GM18502 (cell line): ENCODE data around the gene ZSWIM7.
"Not testable (repeated sequence)": the region's sequence is repeated elsewhere in the genome, so short reads cannot be mapped to it uniquely, and the experiment has no call there.

Source experiments
- ATAC-seq: cut with Tn5 transposase; IDR thresholded peaks from one replicate; pipeline ENCODE4 v1.9.1; 2021; ENCODE audit warnings: mild to moderate bottlenecking; ENCODE audit not compliant: unreplicated experiment, poor library complexity

Gene ZSWIM7

DNA sequence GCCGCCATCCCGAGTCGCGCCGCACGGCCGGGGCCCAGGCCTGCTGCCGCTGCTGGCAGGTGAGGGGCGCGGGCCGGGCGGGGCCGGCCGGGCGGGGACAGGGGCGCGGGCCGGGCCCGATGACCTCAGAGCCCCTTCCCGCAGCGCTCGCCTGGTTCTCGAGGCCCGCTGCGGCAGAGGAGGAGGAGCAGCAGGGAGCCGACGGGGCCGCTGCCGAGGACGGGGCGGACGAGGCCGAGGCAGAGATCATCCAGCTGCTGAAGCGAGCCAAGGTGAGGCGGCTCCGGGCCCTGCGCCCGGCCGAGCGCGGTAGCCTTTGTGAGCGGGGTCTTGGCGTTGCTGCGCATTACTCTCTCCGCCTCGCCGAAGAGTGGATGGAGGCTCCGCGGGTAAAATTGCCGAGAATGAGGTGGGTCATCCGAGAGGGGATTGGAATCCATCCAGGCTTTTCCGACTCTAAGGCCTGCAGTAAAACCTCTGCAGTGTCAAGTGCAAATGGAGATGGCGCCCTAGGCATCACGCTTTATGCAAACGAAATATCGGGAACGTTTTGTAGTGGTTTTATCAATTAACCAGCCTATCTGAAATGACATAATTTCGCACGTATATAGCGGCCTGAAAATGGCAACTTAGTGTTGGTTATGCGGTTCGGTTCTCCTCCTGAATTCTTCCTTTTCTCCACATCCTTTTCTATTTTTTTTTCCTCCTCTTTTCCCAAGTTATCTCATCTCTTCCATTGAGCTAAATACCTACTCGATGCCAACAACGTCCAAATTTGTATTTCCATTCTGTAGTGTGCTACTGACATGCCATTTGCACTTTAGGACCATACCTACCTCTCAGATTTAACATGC lies 697 bp upstream of the ZSWIM7 start:
- ATAC-seq, result peak; percentile 34

GRCh38 chr17:15998031-15998562 lies 1.4 kb downstream of the ZSWIM7 start:
- ATAC-seq, result no peak

DNA sequence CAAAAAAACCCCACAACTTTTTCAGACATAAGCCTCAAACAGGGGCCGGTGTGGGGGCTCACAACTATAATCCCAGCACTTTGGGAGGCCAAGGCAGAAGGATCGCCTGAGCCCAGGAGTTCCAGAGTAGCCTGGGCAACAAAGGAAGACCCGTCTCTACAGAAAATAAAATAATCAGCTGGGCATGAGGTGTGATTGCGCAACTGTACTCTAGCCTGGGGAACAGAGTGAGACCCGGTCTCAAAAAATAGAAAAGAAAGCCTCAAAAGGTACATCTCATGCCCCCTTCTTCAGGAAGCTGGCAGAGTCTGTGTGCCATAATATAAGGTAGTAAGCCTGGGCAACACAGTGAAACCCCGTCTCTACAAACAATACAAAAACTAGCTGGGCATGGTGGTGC lies 3.2 kb downstream of the ZSWIM7 start:
- no peak for ATAC-seq

DNA sequence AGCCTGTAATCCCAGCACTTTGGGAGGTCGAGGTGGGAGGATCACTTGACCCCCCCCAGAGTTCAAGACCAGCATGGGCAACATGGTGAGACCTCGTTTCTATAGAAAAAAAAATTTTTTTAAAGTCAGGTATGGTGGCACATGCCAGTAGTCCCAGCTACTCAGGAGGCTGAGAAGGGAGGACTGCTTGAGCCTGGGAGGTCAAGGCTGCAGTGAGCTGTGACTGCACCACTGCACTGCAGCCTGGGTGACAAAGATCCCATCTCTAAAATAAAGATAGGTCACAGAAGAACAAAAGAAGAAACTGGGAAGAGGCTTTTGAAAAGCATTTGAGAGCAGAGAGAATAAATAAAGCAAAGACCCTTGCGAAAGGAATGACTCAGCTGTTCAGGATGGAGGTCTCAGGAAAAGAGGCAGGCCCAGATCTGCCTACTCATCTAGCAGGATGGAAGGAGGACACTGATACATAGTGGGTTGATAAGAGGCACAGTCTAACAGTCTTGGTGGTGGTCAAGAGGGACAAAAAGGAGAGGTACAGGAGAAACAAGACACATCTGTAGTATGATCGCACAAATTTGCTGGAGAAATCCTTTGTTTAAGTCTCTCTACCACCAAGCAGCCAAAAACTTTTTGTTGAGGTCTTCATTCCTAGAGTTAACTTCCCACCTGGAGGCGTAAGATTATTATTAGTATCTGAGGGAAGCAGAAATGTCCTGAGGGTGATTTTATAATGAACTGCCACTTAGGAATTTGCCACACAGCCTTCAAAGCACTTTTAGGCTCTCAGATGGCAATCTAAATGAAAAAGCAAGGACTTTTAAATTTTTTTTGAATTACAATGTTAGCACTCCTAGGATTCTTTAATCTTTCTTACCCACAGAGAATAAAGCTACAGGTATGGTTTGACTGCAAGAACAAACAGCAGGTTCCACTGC lies 17.6 kb downstream of the ZSWIM7 start:
- ATAC-seq, result no peak

GRCh38 chr17:15981208-15981607 lies 18.3 kb downstream of the ZSWIM7 start:
- peak; percentile 93 for ATAC-seq

GRCh38 chr17:15979013-15979412 lies 20.5 kb downstream of the ZSWIM7 start:
- not testable (repeated sequence) for ATAC-seq

DNA sequence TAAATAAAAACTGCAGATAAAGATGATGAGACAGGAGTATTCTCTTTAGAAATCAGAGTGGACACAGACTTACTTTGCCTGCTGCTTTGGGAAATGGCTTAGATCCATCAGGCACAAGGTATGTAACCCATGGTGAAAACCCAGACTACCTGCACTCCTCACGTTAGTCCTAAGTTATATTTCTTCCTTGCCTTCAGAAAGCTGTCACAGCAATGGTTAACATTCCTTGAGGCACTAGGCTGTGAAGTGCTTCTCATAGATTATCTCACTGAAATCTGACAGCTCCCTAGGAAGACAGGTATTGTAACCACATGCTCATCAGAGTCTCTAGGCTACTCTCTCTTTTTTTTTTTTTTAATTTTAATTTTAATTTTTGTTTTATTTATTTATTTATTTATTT lies 20.9 kb downstream of the ZSWIM7 start:
- no peak for ATAC-seq

DNA sequence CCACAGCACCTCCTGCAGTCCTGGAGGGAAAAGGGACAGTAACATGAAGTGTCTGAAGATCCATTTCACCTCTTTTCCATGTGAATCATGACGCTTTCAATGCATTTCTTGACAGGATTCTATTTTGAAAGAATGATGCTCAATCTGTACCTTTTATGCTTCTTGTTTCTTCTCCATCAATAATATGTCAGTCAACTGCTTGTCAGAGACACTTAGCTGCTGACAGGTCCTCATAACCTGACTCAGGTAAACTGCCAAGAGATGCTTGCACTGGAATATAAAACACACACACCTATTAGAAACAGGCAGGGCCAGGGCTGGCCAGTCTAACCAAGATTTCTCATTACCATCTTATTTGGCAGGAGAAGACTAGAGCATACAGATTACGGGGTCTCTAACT lies 21.6 kb downstream of the ZSWIM7 start:
- no peak for ATAC-seq

GRCh38 chr17:15973834-15974233 lies 25.7 kb downstream of the ZSWIM7 start:
- ATAC-seq, result no peak

- no peak for ATAC-seq
These were observed 26.5 kb downstream of the ZSWIM7 start for GRCh38 chr17:15973016-15973415.

GRCh38 chr17:15972497-15972951 lies 27.0 kb downstream of the ZSWIM7 start:
- no peak for ATAC-seq

DNA sequence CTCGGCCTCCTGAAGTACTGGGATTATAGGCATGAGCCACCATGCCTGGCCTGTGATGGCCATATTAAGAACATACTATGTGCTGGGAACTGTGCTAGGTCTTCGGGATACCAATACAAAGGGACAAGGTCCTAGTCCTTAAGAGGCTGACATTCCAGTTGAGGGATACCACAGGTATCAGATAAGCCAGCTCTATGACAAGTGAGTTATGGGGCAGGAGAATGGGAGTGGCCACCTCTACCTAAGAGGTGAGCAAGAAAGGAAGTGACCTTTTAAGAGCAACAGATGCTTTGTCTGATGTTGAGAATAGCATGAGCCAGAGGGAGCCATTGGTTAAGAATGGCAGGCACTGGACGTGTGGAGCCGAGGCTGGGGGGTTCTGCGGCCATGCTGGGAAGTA lies 27.6 kb downstream of the ZSWIM7 start:
- ATAC-seq, result no peak

DNA sequence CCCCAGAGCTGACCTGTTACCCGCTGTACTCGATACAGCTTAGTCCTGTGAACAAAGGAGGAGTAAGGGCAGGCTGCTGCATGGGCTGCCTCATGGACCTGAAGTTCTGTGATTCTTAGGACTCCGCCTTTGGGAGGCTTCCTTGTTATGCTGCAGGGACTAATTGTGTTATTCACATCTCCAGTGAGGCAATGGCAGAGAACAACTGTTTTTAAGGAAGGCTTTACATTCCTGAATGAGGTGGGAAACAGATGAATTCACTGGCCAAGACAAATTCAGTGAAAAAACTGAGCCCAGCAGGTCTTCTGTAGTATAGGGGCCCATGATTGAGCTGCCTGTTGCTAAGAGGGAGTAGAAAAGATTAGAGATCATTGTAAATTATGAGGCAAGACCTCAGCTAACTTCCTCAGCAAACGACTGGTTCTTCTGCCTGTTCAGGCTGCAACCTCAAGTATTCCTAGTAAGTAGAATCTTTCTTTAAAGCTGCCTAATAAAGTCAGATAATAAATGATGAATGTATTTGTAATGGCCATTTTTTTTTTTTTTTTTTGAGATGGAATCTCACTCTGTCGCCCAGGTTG lies 28.3 kb downstream of the ZSWIM7 start:
- no peak for ATAC-seq

- no peak for ATAC-seq
These were observed 29.0 kb downstream of the ZSWIM7 start for GRCh38 chr17:15970500-15970899.

- ATAC-seq, result no peak
These were observed 30.0 kb downstream of the ZSWIM7 start for GRCh38 chr17:15969463-15969862.

DNA sequence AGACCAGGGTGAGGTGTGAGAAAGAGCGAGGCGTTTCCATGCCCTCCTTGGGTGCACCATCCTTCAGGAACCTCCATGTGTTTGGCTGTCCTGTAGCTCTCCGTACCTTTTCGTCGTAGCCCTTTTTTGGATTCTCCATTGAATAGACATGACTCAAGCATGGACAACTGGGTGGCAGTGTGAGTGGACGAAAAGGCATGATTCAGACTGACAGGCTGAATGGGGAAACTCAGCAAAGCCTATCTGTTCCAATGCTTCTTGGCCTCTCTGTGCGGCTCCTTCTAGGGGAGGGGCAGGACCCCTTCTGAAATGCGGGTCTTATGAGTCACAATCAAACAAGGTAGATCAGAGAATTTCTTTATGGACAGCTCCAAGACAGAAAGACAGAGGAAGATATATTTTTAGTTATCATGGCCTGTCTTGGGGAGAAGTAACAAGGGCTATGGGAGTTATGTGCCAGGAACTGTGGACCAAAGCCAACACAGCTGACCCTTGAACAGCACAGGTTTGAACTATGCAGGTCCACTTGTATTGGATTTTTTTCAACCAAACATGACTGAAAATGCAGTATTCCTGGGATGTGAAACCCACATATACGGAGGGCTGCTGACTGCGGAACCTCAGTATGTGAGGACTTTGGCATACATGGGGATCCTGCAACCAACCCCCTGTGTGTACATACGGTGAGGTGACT lies 31.7 kb downstream of the ZSWIM7 start:
- ATAC-seq, result no peak

GRCh38 chr17:15966879-15967248 lies 32.6 kb downstream of the ZSWIM7 start:
- ATAC-seq, result no peak

- no peak for ATAC-seq
These were observed 33.2 kb downstream of the ZSWIM7 start for GRCh38 chr17:15966183-15966878.

GRCh38 chr17:15965528-15965927 lies 34.0 kb downstream of the ZSWIM7 start:
- no peak for ATAC-seq
